ENCODE results near the gene SPN.
"Not testable (repeated sequence)": the region's sequence is repeated elsewhere in the genome, so short reads cannot be mapped to it uniquely, and the experiment has no call there.

DNA sequence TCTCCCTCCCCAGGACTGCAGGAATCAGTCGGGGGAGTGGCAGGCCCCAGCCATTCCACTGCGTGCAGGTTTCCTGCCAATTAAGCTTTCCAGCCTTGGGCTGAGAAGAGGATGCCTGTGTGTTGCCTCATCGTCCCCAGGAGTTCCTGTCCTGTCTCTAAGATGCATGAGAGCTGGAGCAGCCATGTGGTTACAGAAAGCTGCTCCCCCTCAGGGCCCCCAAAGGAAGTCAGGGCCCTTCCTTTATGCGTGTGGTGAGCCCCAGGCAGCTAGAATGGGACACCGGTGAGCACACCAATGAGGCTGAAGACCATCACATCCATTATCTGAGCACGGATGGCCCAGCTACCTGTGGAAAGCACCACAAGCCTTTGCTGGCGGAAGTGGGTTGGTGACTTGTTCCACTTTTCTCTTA, 35.4 kb upstream of the SPN start:
- TF ChIP-seq, protein P1, sequence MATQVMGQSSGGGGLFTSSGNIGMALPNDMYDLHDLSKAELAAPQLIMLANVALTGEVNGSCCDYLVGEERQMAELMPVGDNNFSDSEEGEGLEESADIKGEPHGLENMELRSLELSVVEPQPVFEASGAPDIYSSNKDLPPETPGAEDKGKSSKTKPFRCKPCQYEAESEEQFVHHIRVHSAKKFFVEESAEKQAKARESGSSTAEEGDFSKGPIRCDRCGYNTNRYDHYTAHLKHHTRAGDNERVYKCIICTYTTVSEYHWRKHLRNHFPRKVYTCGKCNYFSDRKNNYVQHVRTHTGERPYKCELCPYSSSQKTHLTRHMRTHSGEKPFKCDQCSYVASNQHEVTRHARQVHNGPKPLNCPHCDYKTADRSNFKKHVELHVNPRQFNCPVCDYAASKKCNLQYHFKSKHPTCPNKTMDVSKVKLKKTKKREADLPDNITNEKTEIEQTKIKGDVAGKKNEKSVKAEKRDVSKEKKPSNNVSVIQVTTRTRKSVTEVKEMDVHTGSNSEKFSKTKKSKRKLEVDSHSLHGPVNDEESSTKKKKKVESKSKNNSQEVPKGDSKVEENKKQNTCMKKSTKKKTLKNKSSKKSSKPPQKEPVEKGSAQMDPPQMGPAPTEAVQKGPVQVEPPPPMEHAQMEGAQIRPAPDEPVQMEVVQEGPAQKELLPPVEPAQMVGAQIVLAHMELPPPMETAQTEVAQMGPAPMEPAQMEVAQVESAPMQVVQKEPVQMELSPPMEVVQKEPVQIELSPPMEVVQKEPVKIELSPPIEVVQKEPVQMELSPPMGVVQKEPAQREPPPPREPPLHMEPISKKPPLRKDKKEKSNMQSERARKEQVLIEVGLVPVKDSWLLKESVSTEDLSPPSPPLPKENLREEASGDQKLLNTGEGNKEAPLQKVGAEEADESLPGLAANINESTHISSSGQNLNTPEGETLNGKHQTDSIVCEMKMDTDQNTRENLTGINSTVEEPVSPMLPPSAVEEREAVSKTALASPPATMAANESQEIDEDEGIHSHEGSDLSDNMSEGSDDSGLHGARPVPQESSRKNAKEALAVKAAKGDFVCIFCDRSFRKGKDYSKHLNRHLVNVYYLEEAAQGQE (IDR thresholded peaks at IDR 0.05; ENCODE audit: insufficient replicate concordance, low read depth), result not testable (repeated sequence)
- TF ChIP-seq, protein P2, sequence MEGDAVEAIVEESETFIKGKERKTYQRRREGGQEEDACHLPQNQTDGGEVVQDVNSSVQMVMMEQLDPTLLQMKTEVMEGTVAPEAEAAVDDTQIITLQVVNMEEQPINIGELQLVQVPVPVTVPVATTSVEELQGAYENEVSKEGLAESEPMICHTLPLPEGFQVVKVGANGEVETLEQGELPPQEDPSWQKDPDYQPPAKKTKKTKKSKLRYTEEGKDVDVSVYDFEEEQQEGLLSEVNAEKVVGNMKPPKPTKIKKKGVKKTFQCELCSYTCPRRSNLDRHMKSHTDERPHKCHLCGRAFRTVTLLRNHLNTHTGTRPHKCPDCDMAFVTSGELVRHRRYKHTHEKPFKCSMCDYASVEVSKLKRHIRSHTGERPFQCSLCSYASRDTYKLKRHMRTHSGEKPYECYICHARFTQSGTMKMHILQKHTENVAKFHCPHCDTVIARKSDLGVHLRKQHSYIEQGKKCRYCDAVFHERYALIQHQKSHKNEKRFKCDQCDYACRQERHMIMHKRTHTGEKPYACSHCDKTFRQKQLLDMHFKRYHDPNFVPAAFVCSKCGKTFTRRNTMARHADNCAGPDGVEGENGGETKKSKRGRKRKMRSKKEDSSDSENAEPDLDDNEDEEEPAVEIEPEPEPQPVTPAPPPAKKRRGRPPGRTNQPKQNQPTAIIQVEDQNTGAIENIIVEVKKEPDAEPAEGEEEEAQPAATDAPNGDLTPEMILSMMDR (IDR thresholded peaks at IDR 0.05; ENCODE audit: insufficient read depth, low read length), result not testable (repeated sequence)
- not testable (repeated sequence) for TF ChIP-seq GABPA (IDR thresholded peaks at IDR 0.05; ENCODE audit: low read depth); SPI1 (IDR thresholded peaks at IDR 0.05; ENCODE audit: borderline replicate concordance, low read depth)
- TF ChIP-seq POLR2AphosphoS5 (IDR thresholded peaks at IDR 0.05; ENCODE audit: low read depth), result peak; percentile 33; the same call in 1 of the 2 replicates
